HFFc6 (cell line): Measurements from ENCODE around the gene MLNR. TPM values are rescaled to one million over a fixed set of nuclear protein-coding genes. Genes with fewer than 3 reads are reported as not detected.
A peak's percentile ranks its signal among the peaks of the same experiment; 100 is the strongest.

Source experiments
- DNase-seq: peaks from one replicate; pipeline ENCODE4 v3.0.0-alpha.2; 2018
- H3K27ac Mint-ChIP-seq: 2 replicates; pipeline ENCODE4 v1.8.0; 2020; ENCODE audit warnings: mild to moderate bottlenecking, mixed read lengths
- H3K27me3 Mint-ChIP-seq: 2 replicates; pipeline ENCODE4 v1.8.0; 2021; ENCODE audit warnings: mild to moderate bottlenecking, moderate library complexity, mixed read lengths; ENCODE audit not compliant: insufficient read depth
- H3K36me3 Mint-ChIP-seq: 2 replicates; pipeline ENCODE4 v1.8.0; 2021; ENCODE audit warnings: low read depth, mixed read lengths
- H3K4me1 Mint-ChIP-seq: 2 replicates; pipeline ENCODE4 v1.8.0; 2020; ENCODE audit warnings: low read depth, mixed read lengths
- H3K4me3 Mint-ChIP-seq: 2 replicates; pipeline ENCODE4 v1.8.0; 2020; ENCODE audit warnings: mild to moderate bottlenecking, moderate library complexity, mixed read lengths
- H3K9me3 Mint-ChIP-seq: 2 replicates; pipeline ENCODE4 v1.8.0; 2020; ENCODE audit warnings: mild to moderate bottlenecking, mixed read lengths
- long read RNA-seq: library from polyadenylated mRNA; unstranded; transcript quantifications from one replicate; pipeline ENCODE4 v2.0.0, GENCODE V29; 2019
- total RNA-seq, 6 experiments: library from RNA; stranded (reverse); fragmentation: NEBNext Ultra II Directional; extraction: Animal tissue kit (Norgen Biotek cat#: 25700); gene quantifications; 2 replicates in 1 of 6; 3 replicates in 5 of 6; pipeline ENCODE4 v1.2.3, GENCODE V29; 2021
- TF ChIP-seq, protein P1 (sequence below): fragments of 200-600 bp; sonication (generic); IDR thresholded peaks from 2 replicates; pipeline ENCODE4 v1.5.0; 2021; ENCODE audit warnings: antibody characterized with exemption, mild to moderate bottlenecking

The MLNR gene, protein sequence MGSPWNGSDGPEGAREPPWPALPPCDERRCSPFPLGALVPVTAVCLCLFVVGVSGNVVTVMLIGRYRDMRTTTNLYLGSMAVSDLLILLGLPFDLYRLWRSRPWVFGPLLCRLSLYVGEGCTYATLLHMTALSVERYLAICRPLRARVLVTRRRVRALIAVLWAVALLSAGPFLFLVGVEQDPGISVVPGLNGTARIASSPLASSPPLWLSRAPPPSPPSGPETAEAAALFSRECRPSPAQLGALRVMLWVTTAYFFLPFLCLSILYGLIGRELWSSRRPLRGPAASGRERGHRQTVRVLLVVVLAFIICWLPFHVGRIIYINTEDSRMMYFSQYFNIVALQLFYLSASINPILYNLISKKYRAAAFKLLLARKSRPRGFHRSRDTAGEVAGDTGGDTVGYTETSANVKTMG
- total RNA-seq: not detected
- long read RNA-seq: 0 reads

DNA sequence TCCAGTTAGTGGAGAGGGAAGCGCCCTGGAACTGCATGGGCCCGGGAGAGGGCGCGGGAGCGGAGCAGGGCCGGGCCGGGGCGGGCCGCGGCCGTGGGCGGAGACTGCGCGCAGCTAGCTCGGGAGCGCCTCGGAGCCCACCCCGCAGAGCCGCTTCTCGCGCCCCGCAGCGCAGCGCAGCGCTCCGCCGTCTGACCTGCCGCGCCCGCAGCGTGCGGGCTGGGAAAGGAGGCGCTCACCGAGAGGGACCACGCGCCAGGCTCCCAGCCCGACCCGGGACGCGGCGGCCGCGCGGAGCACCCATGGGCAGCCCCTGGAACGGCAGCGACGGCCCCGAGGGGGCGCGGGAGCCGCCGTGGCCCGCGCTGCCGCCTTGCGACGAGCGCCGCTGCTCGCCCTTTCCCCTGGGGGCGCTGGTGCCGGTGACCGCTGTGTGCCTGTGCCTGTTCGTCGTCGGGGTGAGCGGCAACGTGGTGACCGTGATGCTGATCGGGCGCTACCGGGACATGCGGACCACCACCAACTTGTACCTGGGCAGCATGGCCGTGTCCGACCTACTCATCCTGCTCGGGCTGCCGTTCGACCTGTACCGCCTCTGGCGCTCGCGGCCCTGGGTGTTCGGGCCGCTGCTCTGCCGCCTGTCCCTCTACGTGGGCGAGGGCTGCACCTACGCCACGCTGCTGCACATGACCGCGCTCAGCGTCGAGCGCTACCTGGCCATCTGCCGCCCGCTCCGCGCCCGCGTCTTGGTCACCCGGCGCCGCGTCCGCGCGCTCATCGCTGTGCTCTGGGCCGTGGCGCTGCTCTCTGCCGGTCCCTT lies at the start of gene MLNR:
MLNR (plus strand) TSS at position 303 of the 820 bp plus-strand sequence; CDS start at position 303, 0 bp downstream.
- H3K9me3 Mint-ChIP-seq: peaks cover 12% of the 10 kb centered on the region; the same call in 1 of the 2 replicates
- no peak for DNase-seq
- TF ChIP-seq, protein P1, sequence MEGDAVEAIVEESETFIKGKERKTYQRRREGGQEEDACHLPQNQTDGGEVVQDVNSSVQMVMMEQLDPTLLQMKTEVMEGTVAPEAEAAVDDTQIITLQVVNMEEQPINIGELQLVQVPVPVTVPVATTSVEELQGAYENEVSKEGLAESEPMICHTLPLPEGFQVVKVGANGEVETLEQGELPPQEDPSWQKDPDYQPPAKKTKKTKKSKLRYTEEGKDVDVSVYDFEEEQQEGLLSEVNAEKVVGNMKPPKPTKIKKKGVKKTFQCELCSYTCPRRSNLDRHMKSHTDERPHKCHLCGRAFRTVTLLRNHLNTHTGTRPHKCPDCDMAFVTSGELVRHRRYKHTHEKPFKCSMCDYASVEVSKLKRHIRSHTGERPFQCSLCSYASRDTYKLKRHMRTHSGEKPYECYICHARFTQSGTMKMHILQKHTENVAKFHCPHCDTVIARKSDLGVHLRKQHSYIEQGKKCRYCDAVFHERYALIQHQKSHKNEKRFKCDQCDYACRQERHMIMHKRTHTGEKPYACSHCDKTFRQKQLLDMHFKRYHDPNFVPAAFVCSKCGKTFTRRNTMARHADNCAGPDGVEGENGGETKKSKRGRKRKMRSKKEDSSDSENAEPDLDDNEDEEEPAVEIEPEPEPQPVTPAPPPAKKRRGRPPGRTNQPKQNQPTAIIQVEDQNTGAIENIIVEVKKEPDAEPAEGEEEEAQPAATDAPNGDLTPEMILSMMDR: 0 out of 2 replicates have a peak, but pooled peaks have one; percentile 7
- H3K36me3 Mint-ChIP-seq: peaks cover 13% of the 10 kb centered on the region
- peaks cover 24% of the 10 kb centered on the region for H3K4me1 Mint-ChIP-seq
- no peak within 1 kb of the TSS for H3K27ac Mint-ChIP-seq
- peak within 1 kb of the TSS; percentile 63 for H3K4me3 Mint-ChIP-seq
- peaks cover 65% of the 10 kb centered on the region for H3K27me3 Mint-ChIP-seq

DNA sequence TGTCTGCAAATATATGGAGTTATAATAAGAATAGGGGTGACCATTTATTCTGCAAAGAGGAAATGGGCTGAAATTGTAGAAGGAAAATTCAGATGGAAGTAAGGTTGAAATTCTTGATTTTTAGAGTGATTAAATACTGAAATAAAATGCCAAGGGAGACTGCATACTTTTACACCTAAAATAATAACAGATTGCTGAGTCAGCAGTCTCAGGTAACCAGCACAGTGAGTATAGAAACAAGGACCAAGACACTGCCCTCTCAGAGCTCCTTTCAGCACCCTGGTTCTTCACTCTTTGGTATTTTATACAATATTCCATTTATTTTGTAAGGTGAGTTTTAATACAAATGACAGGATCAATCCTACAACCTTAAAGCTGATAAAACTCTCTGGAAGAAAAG lies 48.8 kb upstream of the MLNR start:
- no peaks in the 10 kb centered on the region for H3K9me3 Mint-ChIP-seq
- no peak overlapping the region for H3K4me3 Mint-ChIP-seq
- no peak for DNase-seq
- no peak overlapping the region for H3K27ac Mint-ChIP-seq
- H3K36me3 Mint-ChIP-seq: peaks cover 17% of the 10 kb centered on the region
- no peaks in the 10 kb centered on the region for H3K27me3 Mint-ChIP-seq
- TF ChIP-seq, protein P1: no peak
- no peaks in the 10 kb centered on the region for H3K4me1 Mint-ChIP-seq

DNA sequence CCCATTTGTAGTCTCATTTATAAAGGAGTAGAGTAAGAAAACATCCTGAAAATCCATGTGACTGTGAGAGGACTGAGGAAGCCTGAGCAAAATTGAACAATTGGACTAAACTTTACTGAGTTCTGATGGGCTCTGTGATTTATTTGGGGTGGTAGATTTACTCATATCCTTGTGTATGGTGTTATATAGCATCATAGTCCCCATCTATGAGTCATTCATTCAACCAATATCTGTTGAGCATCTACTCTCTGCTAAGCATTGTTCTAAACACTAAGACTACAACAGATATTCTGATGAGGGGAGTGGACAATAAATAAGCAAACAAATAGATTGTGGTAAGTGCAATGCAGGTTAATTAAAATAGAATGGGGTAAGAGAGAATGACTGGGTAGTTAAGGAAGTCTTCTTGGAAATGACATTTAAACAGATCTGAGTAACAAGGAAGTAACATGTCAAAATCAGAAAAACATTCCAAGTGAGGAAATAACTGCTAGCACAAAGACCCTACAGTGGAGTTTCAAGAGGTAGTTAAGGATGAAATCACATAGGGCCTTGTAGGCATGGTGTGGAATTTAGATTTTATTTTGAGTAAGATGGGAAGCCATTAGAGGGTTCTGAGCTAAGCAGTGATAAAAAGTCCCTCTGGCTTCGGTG lies 36.3 kb upstream of the MLNR start:
- Mint-ChIP-seq H3K4me3 (no peak overlapping the region), H3K27ac (no peak overlapping the region), H3K9me3 (no peaks in the 10 kb centered on the region), H3K27me3 (no peaks in the 10 kb centered on the region), H3K4me1 (peaks cover 7% of the 10 kb centered on the region; the same call in 1 of the 2 replicates), H3K36me3 (peaks cover 41% of the 10 kb centered on the region)
- TF ChIP-seq, protein P1: no peak
- DNase-seq: peak; percentile 1

DNA sequence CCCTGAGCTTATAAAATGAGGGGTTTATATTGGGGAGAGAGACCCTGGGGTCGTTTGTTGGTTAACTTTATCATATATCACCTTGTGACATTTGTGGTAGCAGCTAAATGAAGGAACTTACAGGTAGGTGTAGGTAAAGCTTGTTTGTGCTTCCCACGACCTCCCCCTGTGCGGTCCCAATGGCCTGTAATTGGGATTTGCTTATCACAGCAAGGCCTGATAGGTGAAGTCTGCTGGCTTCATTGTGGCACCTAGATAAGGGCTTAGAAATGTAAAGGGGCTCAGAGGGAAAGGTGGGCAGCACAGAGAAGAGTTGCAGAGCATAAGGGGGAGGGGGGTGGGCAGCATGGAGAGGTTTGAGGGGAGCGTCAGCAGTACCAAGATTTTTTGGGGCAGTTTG lies 35.5 kb upstream of the MLNR start:
- Mint-ChIP-seq H3K4me1 (peaks cover 7% of the 10 kb centered on the region; the same call in 1 of the 2 replicates), H3K4me3 (no peak overlapping the region), H3K27me3 (no peaks in the 10 kb centered on the region), H3K27ac (no peak overlapping the region), H3K9me3 (no peaks in the 10 kb centered on the region), H3K36me3 (peaks cover 37% of the 10 kb centered on the region)
- TF ChIP-seq, protein P1: no peak
- no peak for DNase-seq

DNA sequence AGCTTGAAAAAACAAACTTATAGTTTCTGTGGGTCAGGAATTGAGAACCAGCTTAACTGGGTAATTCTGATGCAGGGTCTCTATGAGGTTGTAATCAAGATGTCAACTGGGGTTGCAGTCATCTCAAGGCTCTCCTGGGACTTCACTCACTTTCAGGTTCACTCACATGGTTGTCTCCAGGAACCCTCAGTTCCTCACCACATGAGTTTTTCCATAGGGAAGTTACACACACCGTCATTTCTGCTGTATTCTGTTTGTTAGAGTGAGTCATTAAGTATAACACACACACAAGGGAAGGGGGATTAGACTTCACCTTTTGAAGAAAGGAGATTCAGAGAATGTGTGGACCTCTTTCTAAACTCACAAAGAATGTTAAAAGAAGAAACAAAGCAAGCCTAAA lies 34.9 kb upstream of the MLNR start:
- Mint-ChIP-seq H3K36me3 (peaks cover 33% of the 10 kb centered on the region), H3K27ac (no peak overlapping the region), H3K9me3 (no peaks in the 10 kb centered on the region), H3K4me1 (peaks cover 7% of the 10 kb centered on the region; the same call in 1 of the 2 replicates), H3K27me3 (no peaks in the 10 kb centered on the region), H3K4me3 (no peak overlapping the region)
- TF ChIP-seq, protein P1: no peak
- DNase-seq: no peak
